Activated T-cell treated with anti-CD3 and anti-CD28 coated beads, Interleukin-2, amount 50 U/mL, for 24 hours (primary cell): ENCODE results near the gene FYCO1.

Experiments used
- DNase-seq: peaks from one replicate; pipeline ENCODE4 v3.0.0-alpha.2; 2020
- H3K27ac Mint-ChIP-seq: 2 replicates; pipeline ENCODE4 v1.8.0; 2020; ENCODE audit warnings: mild to moderate bottlenecking, mixed read lengths
- H3K27me3 Mint-ChIP-seq: 2 replicates; pipeline ENCODE4 v1.8.0; 2020; ENCODE audit warnings: mixed read lengths
- H3K36me3 Mint-ChIP-seq: 2 replicates; pipeline ENCODE4 v1.8.0; 2020; ENCODE audit warnings: low read depth, mixed read lengths
- H3K4me1 Mint-ChIP-seq: 2 replicates; pipeline ENCODE4 v1.8.0; 2020; ENCODE audit warnings: low read depth, mixed read lengths
- H3K4me3 Mint-ChIP-seq: 2 replicates; pipeline ENCODE4 v1.8.0; 2020; ENCODE audit warnings: mild to moderate bottlenecking, moderate library complexity, mixed read lengths
- H3K9me3 Mint-ChIP-seq: 2 replicates; pipeline ENCODE4 v1.8.0; 2020; ENCODE audit warnings: mixed read lengths

Gene FYCO1

GRCh38 chr3:45906681-45907407, 88.8 kb downstream of the FYCO1 start:
- Mint-ChIP-seq H3K9me3 (peaks cover 3% of the 10 kb centered on the region), H3K27ac (no peak overlapping the region), H3K36me3 (no peaks in the 10 kb centered on the region), H3K4me3 (no peak overlapping the region), H3K27me3 (peaks cover 51% of the 10 kb centered on the region), H3K4me1 (peaks cover 30% of the 10 kb centered on the region)
- DNase-seq = peak; percentile 28

GRCh38 chr3:45905755-45906154, 89.9 kb downstream of the FYCO1 start:
- peak; percentile 24 for DNase-seq
- Mint-ChIP-seq H3K36me3 (no peaks in the 10 kb centered on the region), H3K9me3 (peaks cover 3% of the 10 kb centered on the region), H3K27me3 (peaks cover 41% of the 10 kb centered on the region), H3K4me3 (no peak overlapping the region), H3K4me1 (peaks cover 27% of the 10 kb centered on the region), H3K27ac (no peak overlapping the region)

- peaks cover 3% of the 10 kb centered on the region for H3K9me3 Mint-ChIP-seq
- peaks cover 27% of the 10 kb centered on the region for H3K4me1 Mint-ChIP-seq
- no peak overlapping the region for H3K4me3 Mint-ChIP-seq
Measured at GRCh38 chr3:45904931-45905330, 90.7 kb downstream of the FYCO1 start.

GRCh38 chr3:45896956-45897355, 98.7 kb downstream of the FYCO1 start:
- Mint-ChIP-seq H3K27me3 (peaks cover 41% of the 10 kb centered on the region), H3K4me3 (no peak overlapping the region), H3K9me3 (no peaks in the 10 kb centered on the region), H3K4me1 (peaks cover 17% of the 10 kb centered on the region), H3K36me3 (no peaks in the 10 kb centered on the region), H3K27ac (no peak overlapping the region)
- no peak for DNase-seq

More at GRCh38 chr3:45904931-45905330, 90.7 kb downstream of the FYCO1 start:
- no peak for DNase-seq
- Mint-ChIP-seq H3K36me3 (no peaks in the 10 kb centered on the region), H3K27me3 (peaks cover 35% of the 10 kb centered on the region), H3K27ac (no peak overlapping the region)

DNA sequence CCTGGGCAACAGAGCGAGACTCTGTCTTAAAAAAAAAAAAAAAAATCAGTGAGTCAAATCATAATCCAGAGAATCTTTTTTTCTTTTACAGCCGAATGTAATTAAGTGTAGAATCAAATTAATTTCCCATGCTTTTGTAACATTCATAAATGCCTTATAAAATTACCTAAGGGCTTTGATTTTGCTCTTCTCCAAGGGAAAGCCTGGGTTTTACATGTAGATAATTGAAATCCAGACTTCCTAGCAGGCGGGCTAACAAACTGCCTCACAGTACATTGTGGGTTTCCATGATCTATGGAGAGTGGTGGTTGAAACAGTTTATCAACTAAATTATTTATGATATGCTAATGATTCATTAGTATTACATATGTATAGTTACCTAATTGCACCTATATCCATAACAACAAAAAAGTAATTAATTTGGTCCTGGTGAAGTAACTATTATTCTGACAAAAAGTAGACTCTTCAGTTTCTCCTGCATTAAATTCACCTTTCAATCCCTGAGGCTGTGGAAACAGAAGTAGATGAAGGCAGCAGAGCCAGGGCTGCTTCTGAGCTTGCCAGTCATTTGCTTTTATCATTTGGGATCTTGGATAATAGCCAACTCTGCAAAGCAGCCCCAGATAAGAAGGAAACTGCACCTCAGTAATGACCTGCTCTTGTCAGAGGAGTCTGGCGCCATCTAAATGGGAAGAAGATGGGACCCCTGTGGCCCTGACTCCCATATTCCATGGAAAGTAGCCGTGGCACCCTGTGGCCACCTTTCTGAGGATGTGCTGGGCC, 99.7 kb downstream of the FYCO1 start:
- H3K9me3 Mint-ChIP-seq = no peaks in the 10 kb centered on the region
- DNase-seq = no peak
- H3K27me3 Mint-ChIP-seq = peaks cover 51% of the 10 kb centered on the region
- peaks cover 24% of the 10 kb centered on the region for H3K4me1 Mint-ChIP-seq
- H3K4me3 Mint-ChIP-seq = no peak overlapping the region
- no peaks in the 10 kb centered on the region for H3K36me3 Mint-ChIP-seq
- H3K27ac Mint-ChIP-seq = no peak overlapping the region

DNA sequence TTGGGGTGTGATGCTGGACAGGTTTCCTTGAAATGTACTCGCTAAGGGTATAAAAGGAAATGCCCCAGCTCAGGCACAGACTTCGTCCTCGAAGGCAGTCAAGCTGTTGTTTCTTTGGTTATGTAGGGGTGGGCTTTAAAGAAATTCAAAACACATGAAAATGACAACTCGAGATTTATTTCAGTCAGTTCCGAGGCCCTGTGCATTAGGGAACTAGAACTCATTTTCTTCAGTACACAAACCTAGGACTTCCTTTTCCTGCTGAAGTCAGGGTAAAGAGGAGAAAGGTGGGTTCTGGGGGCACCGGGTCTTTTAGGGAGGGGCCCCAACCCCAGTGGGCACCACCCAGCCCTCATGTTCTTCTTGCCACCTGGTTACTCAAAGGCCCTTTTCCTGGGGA, 101.6 kb downstream of the FYCO1 start:
- Mint-ChIP-seq H3K27ac (no peak overlapping the region), H3K9me3 (no peaks in the 10 kb centered on the region), H3K4me1 (peaks cover 32% of the 10 kb centered on the region), H3K36me3 (no peaks in the 10 kb centered on the region), H3K4me3 (no peak overlapping the region), H3K27me3 (peaks cover 56% of the 10 kb centered on the region)
- DNase-seq = no peak

DNA sequence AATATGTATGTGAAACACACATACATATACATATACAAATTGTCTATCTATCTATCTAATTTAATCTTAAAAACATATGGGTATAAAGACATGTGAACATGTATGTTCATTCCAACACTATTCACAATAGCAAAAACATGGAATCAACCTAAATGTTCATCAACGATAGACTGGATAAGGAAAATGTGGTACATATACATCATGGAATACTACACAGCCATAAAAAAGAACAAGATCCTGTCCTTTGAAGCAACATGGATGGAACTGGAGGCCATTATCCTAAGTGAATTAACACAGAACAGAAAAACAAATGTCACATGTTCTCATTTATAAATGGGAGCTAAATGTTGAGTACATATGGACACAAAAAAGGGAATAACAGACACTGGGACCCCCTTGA, 103.5 kb downstream of the FYCO1 start:
- Mint-ChIP-seq H3K36me3 (no peaks in the 10 kb centered on the region), H3K27me3 (peaks cover 52% of the 10 kb centered on the region), H3K9me3 (no peaks in the 10 kb centered on the region), H3K27ac (no peak overlapping the region), H3K4me1 (peaks cover 44% of the 10 kb centered on the region), H3K4me3 (no peak overlapping the region)
- DNase-seq = no peak

GRCh38 chr3:45890405-45890804, 105.2 kb downstream of the FYCO1 start:
- no peak for DNase-seq
- Mint-ChIP-seq H3K4me3 (peak overlapping the region; percentile 64), H3K4me1 (peaks cover 54% of the 10 kb centered on the region), H3K9me3 (no peaks in the 10 kb centered on the region), H3K27me3 (peaks cover 61% of the 10 kb centered on the region), H3K36me3 (no peaks in the 10 kb centered on the region), H3K27ac (no peak overlapping the region)

GRCh38 chr3:45889337-45889736, 106.3 kb downstream of the FYCO1 start:
- Mint-ChIP-seq H3K36me3 (no peaks in the 10 kb centered on the region), H3K9me3 (no peaks in the 10 kb centered on the region), H3K27me3 (peaks cover 61% of the 10 kb centered on the region), H3K27ac (no peak overlapping the region), H3K4me1 (peaks cover 61% of the 10 kb centered on the region), H3K4me3 (no peak overlapping the region)
- no peak for DNase-seq

GRCh38 chr3:45887759-45888511, 107.7 kb downstream of the FYCO1 start:
- Mint-ChIP-seq H3K4me3 (no peak overlapping the region), H3K27me3 (peaks cover 61% of the 10 kb centered on the region), H3K9me3 (no peaks in the 10 kb centered on the region), H3K27ac (peak overlapping the region; percentile 19), H3K36me3 (no peaks in the 10 kb centered on the region), H3K4me1 (peaks cover 50% of the 10 kb centered on the region)
- no peak for DNase-seq

GRCh38 chr3:45887285-45887684, 108.3 kb downstream of the FYCO1 start:
- peaks cover 46% of the 10 kb centered on the region for H3K4me1 Mint-ChIP-seq
- DNase-seq = no peak
- H3K4me3 Mint-ChIP-seq = no peak overlapping the region
- no peaks in the 10 kb centered on the region for H3K9me3 Mint-ChIP-seq
- H3K36me3 Mint-ChIP-seq = no peaks in the 10 kb centered on the region
- no peak overlapping the region for H3K27ac Mint-ChIP-seq
- peaks cover 56% of the 10 kb centered on the region for H3K27me3 Mint-ChIP-seq

DNA sequence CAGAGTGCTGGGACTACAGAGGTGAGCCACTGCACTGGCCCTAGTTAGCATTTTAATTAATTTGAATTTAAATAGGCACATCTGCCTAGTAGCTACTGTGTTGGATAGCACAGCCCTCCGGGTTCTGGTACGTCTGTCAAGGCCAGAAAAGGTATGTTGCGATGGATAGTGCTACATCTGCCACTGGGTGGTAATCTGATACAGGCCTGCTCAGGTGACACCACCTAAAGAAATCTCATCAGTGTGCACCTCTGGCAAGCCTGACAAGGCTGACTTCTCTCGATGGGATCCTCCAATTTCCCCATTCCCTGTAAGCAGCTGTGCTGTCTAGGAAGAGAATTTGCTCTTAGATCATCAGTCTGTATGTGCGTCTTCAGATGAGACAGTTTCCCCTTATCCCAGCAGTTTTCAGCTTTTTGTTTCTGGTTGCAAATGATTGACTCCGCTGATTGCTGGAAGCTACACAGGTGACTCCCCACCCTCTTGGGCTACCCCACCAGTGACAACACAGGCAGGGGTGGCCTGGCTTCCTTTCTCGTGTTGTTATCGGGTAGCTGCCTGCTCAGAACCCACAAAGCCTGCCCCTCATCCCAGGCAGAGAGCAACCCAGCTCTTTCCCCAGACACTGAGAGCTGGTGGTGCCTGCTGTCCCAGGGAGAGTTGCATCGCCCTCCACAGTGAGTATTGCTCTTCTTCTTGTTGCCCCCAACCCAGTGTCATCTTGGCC, 109.5 kb downstream of the FYCO1 start, which contains the start of gene CCR9:
Gene CCR9, plus strand, starts transcription at position 565 of the 727 bp plus-strand sequence. CDS start 8,391 bp downstream, outside the sequence.
- peaks cover 49% of the 10 kb centered on the region for H3K27me3 Mint-ChIP-seq
- H3K27ac Mint-ChIP-seq = no peak within 1 kb of the TSS
- no peaks in the 10 kb centered on the region for H3K9me3 Mint-ChIP-seq
- H3K4me3 Mint-ChIP-seq = no peak within 1 kb of the TSS
- peaks cover 51% of the 10 kb centered on the region for H3K4me1 Mint-ChIP-seq
- H3K36me3 Mint-ChIP-seq = no peaks in the 10 kb centered on the region
- DNase-seq = no peak

DNA sequence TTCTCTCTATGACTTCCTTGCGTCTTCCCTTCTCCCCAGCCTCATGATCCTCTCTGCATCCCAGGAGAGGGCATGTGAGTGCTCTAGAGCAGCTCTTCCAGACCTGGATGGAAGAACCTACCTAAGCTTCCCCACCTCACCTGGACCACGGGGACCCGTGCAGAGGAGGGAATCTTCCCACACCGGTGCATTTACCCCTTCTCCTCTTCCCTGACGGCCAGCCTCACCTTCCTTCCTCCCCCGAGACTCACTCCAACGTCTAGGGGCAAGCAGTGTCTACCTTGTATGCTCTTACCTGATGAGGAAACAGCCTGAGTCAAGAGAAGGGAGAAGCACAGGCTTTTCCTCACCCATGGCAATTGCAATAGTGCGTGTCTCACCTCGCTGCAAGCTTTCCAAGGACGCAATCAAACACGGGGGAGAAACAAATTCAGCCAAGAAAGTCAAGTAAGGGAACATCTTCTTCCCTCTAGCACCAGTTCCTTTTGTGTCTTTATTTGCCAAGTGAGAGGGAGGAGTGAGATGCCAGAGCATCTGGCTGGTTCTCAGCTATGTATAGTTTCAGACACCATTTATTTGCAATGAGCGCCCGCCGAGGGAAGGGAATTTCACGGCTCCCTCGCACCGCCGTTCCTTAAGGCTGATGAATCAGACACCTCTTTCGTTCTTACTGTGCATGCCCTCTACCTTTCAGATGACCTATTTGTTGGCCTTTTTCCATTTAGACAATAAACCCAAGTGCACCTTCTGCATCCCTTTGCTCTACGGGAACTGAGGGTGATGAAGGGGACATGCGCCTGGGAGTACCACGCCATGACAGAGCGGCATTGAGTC, 111.0 kb downstream of the FYCO1 start:
- DNase-seq = no peak
- no peak overlapping the region for H3K4me3 Mint-ChIP-seq
- H3K27ac Mint-ChIP-seq = no peak overlapping the region
- no peaks in the 10 kb centered on the region for H3K9me3 Mint-ChIP-seq
- no peaks in the 10 kb centered on the region for H3K36me3 Mint-ChIP-seq
- H3K4me1 Mint-ChIP-seq = peaks cover 53% of the 10 kb centered on the region
- peaks cover 37% of the 10 kb centered on the region for H3K27me3 Mint-ChIP-seq
